SK-N-SH treated with all-trans-retinoic acid at 6 μM for 48 hours (cell line): ENCODE data around the gene GJC2.

Source experiments
- CREB5 ChIP-seq: fragments of 250-450 bp; sonication (Bioruptor Pico); IDR thresholded peaks from 2 replicates; pipeline ENCODE4 v1.5.1; 2020; ENCODE audit warnings: low read depth, mild to moderate bottlenecking, moderate library complexity
- CSRNP3 ChIP-seq: fragments of 250-450 bp; sonication (Bioruptor Pico); IDR thresholded peaks from 2 replicates; pipeline ENCODE4 v1.5.1; 2021; ENCODE audit warnings: mild to moderate bottlenecking, moderate library complexity
- PATZ1 ChIP-seq: fragments of 250-450 bp; sonication (Bioruptor Pico); IDR thresholded peaks from 2 replicates; pipeline ENCODE4 v1.8.0; 2020; ENCODE audit warnings: mild to moderate bottlenecking, moderate library complexity, borderline replicate concordance
- PPARA ChIP-seq: fragments of 250-450 bp; sonication (Bioruptor Pico); IDR thresholded peaks from 2 replicates; pipeline ENCODE4 v1.5.0; 2020; ENCODE audit warnings: mild to moderate bottlenecking, borderline replicate concordance

- TF ChIP-seq CSRNP3: no peak
- TF ChIP-seq CREB5 (CRISPR knock-in tag): no peak
- TF ChIP-seq PATZ1: no peak
- no peak for TF ChIP-seq PPARA (CRISPR knock-in tag)
Observed at GRCh38 chr1:228180271-228180958, 30.7 kb downstream of the GJC2 start.
